Chondrocyte (in vitro differentiated cells): ENCODE data around the gene INPP5D. TPM values are rescaled to one million over a fixed set of nuclear protein-coding genes. Genes with fewer than 3 reads are reported as not detected.
A peak's percentile ranks its signal among the peaks of the same experiment; 100 is the strongest.

Experiments used
- DNase-seq: peaks from one replicate; pipeline ENCODE4 v3.0.0; 2021; ENCODE audit warnings: mixed read lengths, low spot score
- H3K27ac Mint-ChIP-seq: one replicate; pipeline ENCODE4 v1.8.0; 2021; ENCODE audit warnings: mild to moderate bottlenecking, moderate library complexity, mixed read lengths; ENCODE audit not compliant: unreplicated experiment
- H3K27me3 Mint-ChIP-seq: 2 replicates; pipeline ENCODE4 v1.8.0; 2021; ENCODE audit warnings: low read depth, mixed read lengths
- H3K36me3 Mint-ChIP-seq: 2 replicates; pipeline ENCODE4 v1.8.0; 2021; ENCODE audit warnings: low read depth, mixed read lengths
- H3K4me1 Mint-ChIP-seq: 2 replicates; pipeline ENCODE4 v1.8.0; 2021; ENCODE audit warnings: low read depth, mild to moderate bottlenecking, mixed read lengths
- H3K4me3 Mint-ChIP-seq: one replicate; pipeline ENCODE4 v1.8.0; 2021; ENCODE audit warnings: mild to moderate bottlenecking, moderate library complexity, mixed read lengths; ENCODE audit not compliant: unreplicated experiment
- H3K9me3 Mint-ChIP-seq: 2 replicates; pipeline ENCODE4 v1.8.0; 2021; ENCODE audit warnings: low read depth, mixed read lengths
- CTCF ChIP-seq: fragments of 200-600 bp; sonication (generic); IDR thresholded peaks from 2 replicates; pipeline ENCODE4 v1.5.0; 2021; ENCODE audit warnings: antibody characterized with exemption, mild to moderate bottlenecking, moderate library complexity
- total RNA-seq: library from RNA; stranded (reverse); gene quantifications from 3 replicates; pipeline ENCODE4 v1.2.1, GENCODE V29; 2021

The INPP5D gene
- total RNA-seq, 1 donor from 2014 or later = 0.20 TPM

DNA sequence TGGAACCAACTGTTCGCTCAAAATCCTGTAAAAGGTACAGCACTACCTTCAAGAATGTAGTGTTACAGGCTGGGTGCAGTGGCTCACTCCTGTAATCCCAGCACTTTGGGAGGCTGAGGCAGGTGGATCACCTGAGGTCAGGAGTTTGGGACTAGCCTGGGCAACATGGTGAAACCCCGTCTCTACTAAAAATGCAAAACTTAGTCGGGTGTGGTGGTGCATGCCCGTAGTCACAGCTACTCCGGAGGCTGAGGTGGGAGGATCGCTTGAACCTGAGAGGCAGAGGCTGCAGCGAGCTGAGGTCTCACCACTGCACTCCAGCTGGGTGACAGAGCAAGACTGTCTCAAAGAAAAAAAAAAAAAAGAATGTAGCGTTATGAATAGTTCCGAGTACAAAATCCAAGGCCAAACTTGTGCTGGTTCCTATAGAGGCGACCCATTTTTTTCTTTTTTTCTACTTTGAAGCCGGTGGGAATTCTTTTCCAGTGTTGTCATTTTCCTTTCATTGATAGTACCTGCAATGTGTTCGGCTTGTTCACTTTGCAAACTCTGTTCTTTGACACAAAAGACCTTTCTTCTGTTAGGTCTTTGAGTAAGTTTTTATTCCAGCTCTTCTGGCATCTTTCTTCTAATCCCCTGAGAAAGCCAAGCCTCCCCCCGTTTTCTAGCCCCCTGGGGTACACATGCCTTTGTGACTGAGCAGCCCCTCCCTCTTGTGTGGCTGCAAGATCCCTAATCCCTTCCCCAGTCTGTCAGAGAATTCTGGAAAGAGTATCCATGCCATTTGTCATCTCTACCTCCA lies 25.1 kb downstream of the INPP5D start:
- peaks cover 6% of the 10 kb centered on the region for H3K4me1 Mint-ChIP-seq
- H3K36me3 Mint-ChIP-seq = no peaks in the 10 kb centered on the region
- DNase-seq = peak; percentile 40
- H3K27me3 Mint-ChIP-seq = peaks cover 9% of the 10 kb centered on the region
- no peak overlapping the region for H3K27ac Mint-ChIP-seq
- no peak overlapping the region for H3K4me3 Mint-ChIP-seq
- H3K9me3 Mint-ChIP-seq = no peaks in the 10 kb centered on the region
- TF ChIP-seq CTCF = no peak

DNA sequence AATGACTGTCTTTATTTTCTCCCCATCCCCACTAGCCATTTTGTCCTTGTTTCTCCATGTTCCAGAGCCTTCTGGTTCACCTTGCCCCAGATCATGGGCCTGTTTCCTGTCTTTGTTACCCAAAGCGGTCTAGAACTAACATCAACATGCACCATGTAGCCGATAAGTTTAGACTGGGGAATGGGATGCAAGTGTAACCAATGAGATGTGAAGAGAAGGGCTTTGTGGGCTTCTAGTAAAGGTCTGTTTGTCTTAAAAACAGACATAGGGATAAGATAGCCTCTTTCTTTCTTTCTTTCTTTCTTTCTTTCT lies 25.7 kb downstream of the INPP5D start:
- no peak overlapping the region for H3K27ac Mint-ChIP-seq
- peaks cover 8% of the 10 kb centered on the region for H3K27me3 Mint-ChIP-seq
- no peaks in the 10 kb centered on the region for H3K9me3 Mint-ChIP-seq
- no peak for DNase-seq
- no peak for TF ChIP-seq CTCF
- no peak overlapping the region for H3K4me3 Mint-ChIP-seq
- H3K4me1 Mint-ChIP-seq = peaks cover 6% of the 10 kb centered on the region
- no peaks in the 10 kb centered on the region for H3K36me3 Mint-ChIP-seq

DNA sequence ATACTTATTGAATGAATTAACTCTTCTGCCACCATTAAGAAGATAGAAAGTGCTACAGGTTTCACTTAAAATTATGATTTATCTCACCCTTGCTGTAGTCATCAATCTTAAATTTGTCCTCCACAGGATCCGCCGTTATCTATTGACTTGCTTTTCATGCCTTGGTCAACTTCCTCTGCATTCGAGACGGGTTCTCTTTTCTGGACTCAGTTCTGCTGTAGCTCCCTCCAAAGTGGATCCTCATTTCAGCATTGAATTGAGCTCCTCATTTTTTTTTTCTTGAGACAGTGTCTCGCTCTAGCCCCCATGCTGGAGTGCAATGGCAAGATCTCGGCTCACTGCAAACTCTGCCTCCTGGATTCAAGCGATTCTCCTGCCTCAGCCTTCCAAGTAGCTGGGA lies 27.6 kb downstream of the INPP5D start:
- Mint-ChIP-seq H3K4me3 (no peak overlapping the region), H3K36me3 (no peaks in the 10 kb centered on the region), H3K27me3 (peaks cover 14% of the 10 kb centered on the region), H3K27ac (no peak overlapping the region), H3K4me1 (peaks cover 6% of the 10 kb centered on the region), H3K9me3 (no peaks in the 10 kb centered on the region)
- no peak for DNase-seq
- no peak for TF ChIP-seq CTCF

GRCh38 chr2:233088972-233089345 lies 28.8 kb downstream of the INPP5D start:
- TF ChIP-seq CTCF = no peak
- no peak for DNase-seq
- Mint-ChIP-seq H3K4me3 (no peak overlapping the region), H3K27me3 (peaks cover 21% of the 10 kb centered on the region), H3K9me3 (no peaks in the 10 kb centered on the region), H3K27ac (no peak overlapping the region), H3K36me3 (no peaks in the 10 kb centered on the region), H3K4me1 (peaks cover 6% of the 10 kb centered on the region)

DNA sequence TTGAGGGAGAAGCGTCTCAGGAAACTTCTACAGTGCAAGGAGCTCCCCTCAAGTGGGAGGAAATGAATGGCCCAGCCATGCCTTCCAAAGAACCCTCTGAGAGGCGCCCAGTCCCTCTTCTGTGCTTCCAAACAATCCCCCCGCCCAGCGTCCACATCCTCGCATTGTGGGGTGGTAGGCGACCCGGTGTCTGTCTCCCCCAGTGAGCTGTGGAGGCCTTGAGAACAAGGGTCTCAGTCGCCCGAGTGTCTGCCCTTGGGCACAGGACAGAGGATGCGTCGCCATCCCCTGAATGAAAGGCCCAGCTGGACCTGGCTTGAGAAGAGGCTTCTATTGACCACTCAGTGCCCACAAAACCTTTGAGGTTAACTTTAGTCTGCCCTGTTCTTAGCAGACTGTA lies 29.7 kb downstream of the INPP5D start:
- TF ChIP-seq CTCF = no peak
- H3K9me3 Mint-ChIP-seq = no peaks in the 10 kb centered on the region
- peaks cover 6% of the 10 kb centered on the region for H3K4me1 Mint-ChIP-seq
- peaks cover 25% of the 10 kb centered on the region for H3K27me3 Mint-ChIP-seq
- H3K36me3 Mint-ChIP-seq = no peaks in the 10 kb centered on the region
- no peak for DNase-seq
- no peak overlapping the region for H3K27ac Mint-ChIP-seq
- H3K4me3 Mint-ChIP-seq = no peak overlapping the region
